ENCODE results near the gene ASPHD2.

DNA sequence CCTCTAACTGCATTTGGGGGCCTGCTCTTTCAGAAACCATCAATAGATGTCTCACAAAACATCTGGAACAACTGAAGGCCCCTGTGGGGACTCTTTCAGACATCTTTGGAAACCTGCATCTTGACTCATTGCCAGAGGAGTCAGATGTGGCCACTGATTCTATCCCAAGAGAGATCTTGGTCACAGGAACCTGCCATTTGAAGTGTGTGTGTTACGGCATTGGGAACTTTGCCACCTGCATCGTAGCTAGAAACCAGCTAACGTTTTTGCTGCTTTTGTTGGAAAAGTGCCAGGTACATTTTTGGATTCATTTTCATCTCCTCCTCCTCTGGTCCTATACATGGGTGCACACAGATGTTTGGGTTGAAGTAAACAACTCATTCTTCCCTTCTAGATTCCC is 58.9 kb downstream of the ASPHD2 start:
- TF ChIP-seq GATA2 (IDR thresholded peaks at IDR 0.05; ENCODE audit: low read depth, low read length): no peak
- no peak for TF ChIP-seq GATA3 (IDR thresholded peaks at IDR 0.05; ENCODE audit: low read depth, low read length)
